HFFc6 (cell line): ENCODE measurements around the gene ZSWIM1. TPM values are rescaled to one million over a fixed set of nuclear protein-coding genes. Genes with fewer than 3 reads are reported as not detected.
A peak's percentile ranks its signal among the peaks of the same experiment; 100 is the strongest.

Experiments
- DNase-seq: peaks from one replicate; pipeline ENCODE4 v3.0.0-alpha.2; 2018
- H3K27ac Mint-ChIP-seq: 2 replicates; pipeline ENCODE4 v1.8.0; 2020; ENCODE audit warnings: mild to moderate bottlenecking, mixed read lengths
- H3K27me3 Mint-ChIP-seq: 2 replicates; pipeline ENCODE4 v1.8.0; 2021; ENCODE audit warnings: mild to moderate bottlenecking, moderate library complexity, mixed read lengths; ENCODE audit not compliant: insufficient read depth
- H3K36me3 Mint-ChIP-seq: 2 replicates; pipeline ENCODE4 v1.8.0; 2021; ENCODE audit warnings: low read depth, mixed read lengths
- H3K4me1 Mint-ChIP-seq: 2 replicates; pipeline ENCODE4 v1.8.0; 2020; ENCODE audit warnings: low read depth, mixed read lengths
- H3K4me3 Mint-ChIP-seq: 2 replicates; pipeline ENCODE4 v1.8.0; 2020; ENCODE audit warnings: mild to moderate bottlenecking, moderate library complexity, mixed read lengths
- H3K9me3 Mint-ChIP-seq: 2 replicates; pipeline ENCODE4 v1.8.0; 2020; ENCODE audit warnings: mild to moderate bottlenecking, mixed read lengths
- CTCF ChIP-seq: fragments of 200-600 bp; sonication (generic); IDR thresholded peaks from 2 replicates; pipeline ENCODE4 v1.5.0; 2021; ENCODE audit warnings: antibody characterized with exemption, mild to moderate bottlenecking
- total RNA-seq, 6 experiments: library from RNA; stranded (reverse); fragmentation: NEBNext Ultra II Directional; extraction: Animal tissue kit (Norgen Biotek cat#: 25700); gene quantifications; 2 replicates in 1 of 6; 3 replicates in 5 of 6; pipeline ENCODE4 v1.2.3, GENCODE V29; 2021

ZSWIM1 gene
- total RNA-seq, 6 experiments from 2014 or later: 9.8 to 11.7 (median 10.3) TPM

- no peak for TF ChIP-seq CTCF
- H3K36me3 Mint-ChIP-seq: peaks cover 5% of the 10 kb centered on the region
- H3K4me1 Mint-ChIP-seq: peaks cover 40% of the 10 kb centered on the region
- no peak for DNase-seq
- peaks cover 9% of the 10 kb centered on the region for H3K27me3 Mint-ChIP-seq
- H3K4me3 Mint-ChIP-seq: no peak overlapping the region
- H3K27ac Mint-ChIP-seq: no peak overlapping the region
- no peaks in the 10 kb centered on the region for H3K9me3 Mint-ChIP-seq
These were observed 28.3 kb downstream of the ZSWIM1 start for GRCh38 chr20:45909336-45909808.

GRCh38 chr20:45909817-45910669 is 29.0 kb downstream of the ZSWIM1 start:
- Mint-ChIP-seq H3K36me3 (peaks cover 5% of the 10 kb centered on the region), H3K27me3 (peaks cover 9% of the 10 kb centered on the region), H3K4me1 (peaks cover 34% of the 10 kb centered on the region), H3K4me3 (peak overlapping the region; percentile 60), H3K9me3 (no peaks in the 10 kb centered on the region), H3K27ac (peak overlapping the region; percentile 80; the same call in 1 of the 2 replicates)
- TF ChIP-seq CTCF: no peak
- DNase-seq: no peak

GRCh38 chr20:45910670-45911485 is 29.9 kb downstream of the ZSWIM1 start:
- TF ChIP-seq CTCF: no peak
- Mint-ChIP-seq H3K4me3 (peak overlapping the region; percentile 85), H3K27me3 (peaks cover 8% of the 10 kb centered on the region), H3K9me3 (no peaks in the 10 kb centered on the region), H3K4me1 (peaks cover 26% of the 10 kb centered on the region), H3K36me3 (peaks cover 5% of the 10 kb centered on the region), H3K27ac (peak overlapping the region; percentile 80)
- DNase-seq: peak; percentile 95

- Mint-ChIP-seq H3K27me3 (peaks cover 10% of the 10 kb centered on the region), H3K27ac (peak within 1 kb of the TSS; percentile 80), H3K4me1 (peaks cover 20% of the 10 kb centered on the region), H3K4me3 (peak within 1 kb of the TSS; percentile 85), H3K9me3 (no peaks in the 10 kb centered on the region), H3K36me3 (peaks cover 5% of the 10 kb centered on the region)
- no peak for TF ChIP-seq CTCF
- DNase-seq: peak; percentile 32
These were observed 30.7 kb downstream of the ZSWIM1 start, which contains the start of gene PLTP for GRCh38 chr20:45911486-45912343. PLTP (minus strand) TSS chr20:45912155; CDS start chr20:45911452, 703 bp downstream.

- H3K9me3 Mint-ChIP-seq: no peaks in the 10 kb centered on the region
- peaks cover 5% of the 10 kb centered on the region for H3K36me3 Mint-ChIP-seq
- H3K4me1 Mint-ChIP-seq: peaks cover 20% of the 10 kb centered on the region
- H3K4me3 Mint-ChIP-seq: peak overlapping the region; percentile 85
- peaks cover 8% of the 10 kb centered on the region for H3K27me3 Mint-ChIP-seq
- DNase-seq: no peak
- peak overlapping the region; percentile 60 for H3K27ac Mint-ChIP-seq
- no peak for TF ChIP-seq CTCF
These were observed 31.3 kb downstream of the ZSWIM1 start for GRCh38 chr20:45912344-45912682.
